ENCODE measurements around the gene BEND6. TPM values are rescaled to one million over a fixed set of nuclear protein-coding genes. Genes with fewer than 3 reads are reported as not detected.

Gene BEND6
- total RNA-seq, 4 donors from 2014 or later = 0.54 to 4.5 (median 3.6) TPM; not detected in 1

DNA sequence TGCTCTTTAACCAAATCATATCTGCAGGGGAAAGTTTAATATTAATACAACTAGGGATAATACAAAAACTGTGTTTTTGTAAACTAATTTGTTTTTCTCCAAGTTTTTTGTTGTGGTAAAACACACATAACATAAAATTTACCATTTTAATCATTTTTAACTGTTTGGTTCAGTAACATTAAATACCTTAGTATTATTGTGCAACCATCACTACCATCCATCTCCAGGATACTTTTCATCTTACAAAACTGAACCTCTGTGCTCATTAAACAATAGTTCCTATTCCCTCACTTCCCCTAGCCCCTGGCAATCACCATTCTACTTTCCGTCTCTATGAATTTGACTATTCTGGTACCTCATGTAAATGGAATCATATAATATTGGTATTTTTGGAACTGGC, 15.9 kb downstream of the BEND6 start:
- ATAC-seq = no peak
- Histone ChIP-seq H3K27me3 (no peaks in the 10 kb centered on the region), H3K4me3 (no peak overlapping the region), H3K4me1 (no peaks in the 10 kb centered on the region), H3K36me3 (no peaks in the 10 kb centered on the region), H3K27ac (no peak overlapping the region), H3K9me3 (no peaks in the 10 kb centered on the region)
- no peak for TF ChIP-seq POLR2AphosphoS5 (IDR thresholded peaks at IDR 0.05)
- TF ChIP-seq EP300 (IDR thresholded peaks at IDR 0.05) = no peak
- TF ChIP-seq CTCF (IDR thresholded peaks at IDR 0.05) = no peak
- no peak for TF ChIP-seq POLR2A (IDR thresholded peaks at IDR 0.05)
- 100% methylated on average over 1 of the region's 1 CpG for WGBS, 2 donors (ENCODE audit: low coverage in 1 of 2)

DNA sequence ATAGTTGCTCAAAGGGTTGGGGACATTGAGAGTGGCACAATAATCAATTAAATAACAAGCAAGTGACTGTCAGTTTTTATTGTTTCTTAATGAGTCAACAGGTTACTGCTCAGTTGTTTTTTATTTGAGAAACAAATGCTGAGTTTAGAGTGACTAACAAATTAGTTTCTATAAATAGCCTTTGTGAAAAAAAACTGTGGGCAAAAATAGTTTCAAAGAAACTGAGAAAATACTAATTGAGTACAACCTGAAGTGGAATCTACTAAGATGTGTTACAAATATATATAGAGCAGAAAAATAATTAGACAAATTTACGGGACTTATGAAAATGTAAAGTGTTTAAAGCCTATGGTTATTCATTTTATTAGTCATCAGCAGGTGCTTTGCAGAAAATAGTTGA, 22.3 kb downstream of the BEND6 start:
- no peak overlapping the region for H3K4me3 ChIP-seq
- H3K27ac ChIP-seq = no peak overlapping the region
- peaks cover 0 to 18% (median 0%) of the 10 kb centered on the region in 3 donors for H3K9me3 ChIP-seq
- H3K36me3 ChIP-seq = no peaks in the 10 kb centered on the region
- no peak for TF ChIP-seq POLR2AphosphoS5 (IDR thresholded peaks at IDR 0.05)
- no peak for TF ChIP-seq EP300 (IDR thresholded peaks at IDR 0.05)
- TF ChIP-seq POLR2A (IDR thresholded peaks at IDR 0.05) = no peak
- TF ChIP-seq CTCF (IDR thresholded peaks at IDR 0.05) = no peak
- no peaks in the 10 kb centered on the region for H3K4me1 ChIP-seq
- no peaks in the 10 kb centered on the region for H3K27me3 ChIP-seq
- ATAC-seq = no peak
- WGBS, 2 donors (ENCODE audit: low coverage in 1 of 2) = 91 to 100% methylated on average over 1 of the region's 1 CpG

DNA sequence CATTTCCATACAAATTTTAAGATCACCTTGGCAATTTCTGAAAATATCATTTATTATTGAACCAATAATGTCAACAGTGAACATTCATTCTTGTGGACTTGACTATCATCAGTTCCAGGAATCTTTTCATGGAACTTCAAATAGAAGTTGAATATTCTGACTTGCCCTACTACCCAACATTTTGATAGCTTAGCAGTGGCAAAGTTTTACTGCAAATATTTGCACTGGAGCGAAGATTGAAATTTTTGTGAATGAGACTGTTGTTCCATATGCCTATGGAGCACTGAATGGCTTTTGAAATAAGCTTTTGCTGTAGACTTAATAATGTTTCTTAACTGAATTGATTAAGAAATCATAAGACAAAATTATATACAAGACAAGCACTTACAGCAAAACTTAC, 23.6 kb downstream of the BEND6 start:
- Histone ChIP-seq H3K27ac (no peak overlapping the region), H3K27me3 (no peaks in the 10 kb centered on the region), H3K4me3 (no peak overlapping the region), H3K4me1 (no peaks in the 10 kb centered on the region), H3K9me3 (peaks cover 0 to 18% (median 0%) of the 10 kb centered on the region in 3 donors), H3K36me3 (no peaks in the 10 kb centered on the region)
- no peak for ATAC-seq
- 100% methylated on average over 1 of the region's 1 CpG for WGBS, 2 donors (ENCODE audit: low coverage in 1 of 2)
- TF ChIP-seq POLR2A (IDR thresholded peaks at IDR 0.05) (no peak), CTCF (IDR thresholded peaks at IDR 0.05) (no peak), POLR2AphosphoS5 (IDR thresholded peaks at IDR 0.05) (no peak), EP300 (IDR thresholded peaks at IDR 0.05) (no peak)

GRCh38 chr6:56984361-56984760, 29.5 kb downstream of the BEND6 start:
- 78 to 82% methylated on average over 4 to 5 of the region's 5 CpGs for WGBS, 2 donors (ENCODE audit: low coverage in 1 of 2)
- ATAC-seq = no peak
- no peak for TF ChIP-seq CTCF (IDR thresholded peaks at IDR 0.05)
- Histone ChIP-seq H3K4me3 (no peak overlapping the region), H3K9me3 (no peaks in the 10 kb centered on the region), H3K27me3 (no peaks in the 10 kb centered on the region), H3K27ac (no peak overlapping the region), H3K36me3 (no peaks in the 10 kb centered on the region), H3K4me1 (no peaks in the 10 kb centered on the region)

DNA sequence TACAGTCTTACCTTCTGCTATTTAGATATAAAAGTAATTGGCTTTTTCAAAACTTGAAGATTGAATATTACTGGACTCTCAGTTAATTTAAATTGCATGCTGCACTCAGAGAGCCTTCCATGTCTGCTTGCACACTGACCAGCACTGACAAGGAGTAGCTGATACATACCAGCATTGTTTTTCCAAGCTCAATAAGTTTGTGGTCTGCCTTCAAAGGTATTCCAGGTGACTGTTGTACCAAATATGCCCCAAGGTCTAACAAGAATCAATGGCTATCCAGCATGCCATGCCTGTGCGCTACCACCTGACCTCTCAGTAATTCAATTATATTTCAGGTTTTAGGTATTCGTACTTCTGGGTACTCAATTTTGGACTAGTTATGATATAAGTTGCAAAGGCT, 30.0 kb downstream of the BEND6 start:
- Histone ChIP-seq H3K27me3 (no peaks in the 10 kb centered on the region), H3K36me3 (no peaks in the 10 kb centered on the region), H3K4me3 (no peak overlapping the region), H3K27ac (no peak overlapping the region), H3K9me3 (no peaks in the 10 kb centered on the region), H3K4me1 (no peaks in the 10 kb centered on the region)
- no peak for TF ChIP-seq CTCF (IDR thresholded peaks at IDR 0.05)
- TF ChIP-seq POLR2AphosphoS5 (IDR thresholded peaks at IDR 0.05) = no peak
- TF ChIP-seq EP300 (IDR thresholded peaks at IDR 0.05) = no peak
- no peak for TF ChIP-seq POLR2A (IDR thresholded peaks at IDR 0.05)
- WGBS, 2 donors (ENCODE audit: low coverage in 1 of 2) = 94 to 100% methylated on average over 1 to 2 of the region's 2 CpGs
- no peak for ATAC-seq
